Sciatic nerve (tissue), 2 donors: ENCODE measurements around the gene PRXL2B. TPM values are rescaled to one million over a fixed set of nuclear protein-coding genes. Genes with fewer than 3 reads are reported as not detected.
"Not testable (repeated sequence)": the region's sequence is repeated elsewhere in the genome, so short reads cannot be mapped to it uniquely, and the experiment has no call there.

ENCODE experiments used
- ATAC-seq: fragments of 200-7000 bp; cut with Tn5 transposase; one replicate; pipeline ENCODE4 v1.9.1; 2020; ENCODE audit warnings: mild to moderate bottlenecking, moderate library complexity
- DNase-seq: peaks from one replicate; pipeline ENCODE4 v3.0.0-alpha.2; 2020; ENCODE audit warnings: low spot score
- intact Hi-C: fragments of 100-400 bp; cut with DNase I; formaldehyde crosslinking; loops from one replicate; pipeline ENCODE4 v1.14.2; 2022
- total RNA-seq: library from RNA; stranded (reverse); fragmentation: NEBNext Ultra II Directional; extraction: Animal tissue kit (Norgen Biotek cat#: 25700); gene quantifications from one replicate; pipeline ENCODE4 v1.2.1, GENCODE V29; 2021
- donor health status: DM: no; HTN: no; CAD: no.
- donor health status: DM: no; HTN: no; CAD: no.

PRXL2B gene
- total RNA-seq, 1 donor from 2014 or later, result 23.9 TPM

GRCh38 chr1:2575801-2576663 lies 10.5 kb upstream of the PRXL2B start:
- intact Hi-C loops, result no loop called here
- DNase-seq (no peak), ATAC-seq (no peak)

GRCh38 chr1:2577565-2578075 lies 9.0 kb upstream of the PRXL2B start:
- DNase-seq, ATAC-seq, intact Hi-C loops: not testable (repeated sequence)

- DNase-seq, result no peak
- ATAC-seq, result no peak
- intact Hi-C loops, result no loop called here
These were observed 7.8 kb upstream of the PRXL2B start for GRCh38 chr1:2578758-2579118.

- DNase-seq (no peak), ATAC-seq (no peak)
- intact Hi-C loops, result no loop called here
These were observed 5.9 kb upstream of the PRXL2B start for GRCh38 chr1:2580691-2581090.

- ATAC-seq, result no peak
- intact Hi-C loops, result no loop called here
- no peak for DNase-seq
These were observed 4.2 kb upstream of the PRXL2B start for GRCh38 chr1:2582391-2582790.

GRCh38 chr1:2583331-2583791 lies 3.2 kb upstream of the PRXL2B start:
- DNase-seq (no peak), ATAC-seq (no peak)
- intact Hi-C loops, result no loop called here

GRCh38 chr1:2583871-2584351 lies 2.7 kb upstream of the PRXL2B start:
- intact Hi-C loops, result no loop called here
- DNase-seq (no peak), ATAC-seq (no peak)

GRCh38 chr1:2584686-2585317 lies 1.8 kb upstream of the PRXL2B start:
- no peak for ATAC-seq
- intact Hi-C loops, result no loop called here
- DNase-seq, result no peak

- intact Hi-C loops, result no loop called here
- peak; percentile 68 for ATAC-seq
- peak; percentile 85 for DNase-seq
These were observed 1.1 kb upstream of the PRXL2B start for GRCh38 chr1:2585318-2586092.

- intact Hi-C loops, result no loop called here
- peak; percentile 79 for DNase-seq
These were observed 688 bp downstream of the PRXL2B start for GRCh38 chr1:2587071-2587859.

GRCh38 chr1:2587860-2588571 lies 1.4 kb downstream of the PRXL2B start:
- intact Hi-C loops, result no loop called here
- ATAC-seq (no peak), DNase-seq (no peak)

More at GRCh38 chr1:2587071-2587859, 688 bp downstream of the PRXL2B start:
- ATAC-seq, result no peak

GRCh38 chr1:2588661-2589430 lies 2.3 kb downstream of the PRXL2B start:
- intact Hi-C loops, result no loop called here
- ATAC-seq (no peak), DNase-seq (no peak)

- intact Hi-C loops, result no loop called here
- DNase-seq, result peak; percentile 57
- ATAC-seq, result no peak
These were observed 3.1 kb downstream of the PRXL2B start for GRCh38 chr1:2589431-2590232.

GRCh38 chr1:2590233-2591141 lies 3.9 kb downstream of the PRXL2B start:
- DNase-seq (peak; percentile 57), ATAC-seq (no peak)
- intact Hi-C loops, result no loop called here

GRCh38 chr1:2591233-2591580 lies 4.6 kb downstream of the PRXL2B start:
- ATAC-seq (no peak), DNase-seq (no peak)
- intact Hi-C loops, result no loop called here
